ENCODE results near the gene INPPL1.
A peak's percentile ranks its signal among the peaks of the same experiment; 100 is the strongest.

Gene INPPL1

DNA sequence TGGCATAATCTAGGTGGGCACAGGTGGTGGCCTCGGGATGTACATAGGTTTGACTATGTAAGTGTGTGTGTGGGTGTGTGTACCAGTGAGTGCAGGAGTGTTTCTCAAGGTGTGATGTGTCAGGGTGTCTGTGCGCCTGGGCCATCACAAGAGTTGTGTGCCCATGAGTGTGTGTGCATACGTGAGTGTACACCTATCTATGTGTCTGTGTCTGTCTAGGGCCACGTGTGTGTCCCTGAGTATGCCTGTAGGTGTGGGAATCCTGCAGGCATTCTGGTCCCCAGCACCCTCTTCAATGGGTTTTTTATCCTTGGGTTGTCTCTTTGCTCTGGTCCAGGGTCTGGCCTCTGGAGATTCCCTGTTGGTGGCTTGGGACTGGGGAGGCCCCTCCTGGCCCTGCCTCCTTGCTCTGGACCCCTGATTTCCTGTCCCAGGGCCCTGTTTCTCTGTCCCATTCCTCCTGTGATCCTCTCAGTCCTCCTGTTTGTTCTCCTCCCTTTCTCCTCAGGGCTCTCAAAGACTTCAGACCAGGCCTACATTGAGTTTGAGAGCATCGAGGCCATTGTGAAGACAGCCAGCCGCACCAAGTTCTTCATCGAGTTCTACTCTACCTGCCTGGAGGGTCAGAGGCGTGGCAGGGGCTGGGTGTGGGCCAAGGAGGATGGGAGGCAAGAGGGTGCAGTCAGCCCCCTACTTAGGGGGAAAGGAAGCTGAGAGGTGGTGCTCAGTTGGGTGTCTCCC lies 9.4 kb downstream of the INPPL1 start:
- TF ChIP-seq, protein P1, sequence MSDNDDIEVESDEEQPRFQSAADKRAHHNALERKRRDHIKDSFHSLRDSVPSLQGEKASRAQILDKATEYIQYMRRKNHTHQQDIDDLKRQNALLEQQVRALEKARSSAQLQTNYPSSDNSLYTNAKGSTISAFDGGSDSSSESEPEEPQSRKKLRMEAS (IDR thresholded peaks at IDR 0.05; ENCODE audit: low read depth, low read length): no peak
- TF ChIP-seq MYC (IDR thresholded peaks at IDR 0.05; ENCODE audit: low read depth, low read length): no peak
- no peak for TF ChIP-seq POLR2A (IDR thresholded peaks at IDR 0.05; ENCODE audit: extremely low read depth, insufficient read length)
- TF ChIP-seq, protein P2, sequence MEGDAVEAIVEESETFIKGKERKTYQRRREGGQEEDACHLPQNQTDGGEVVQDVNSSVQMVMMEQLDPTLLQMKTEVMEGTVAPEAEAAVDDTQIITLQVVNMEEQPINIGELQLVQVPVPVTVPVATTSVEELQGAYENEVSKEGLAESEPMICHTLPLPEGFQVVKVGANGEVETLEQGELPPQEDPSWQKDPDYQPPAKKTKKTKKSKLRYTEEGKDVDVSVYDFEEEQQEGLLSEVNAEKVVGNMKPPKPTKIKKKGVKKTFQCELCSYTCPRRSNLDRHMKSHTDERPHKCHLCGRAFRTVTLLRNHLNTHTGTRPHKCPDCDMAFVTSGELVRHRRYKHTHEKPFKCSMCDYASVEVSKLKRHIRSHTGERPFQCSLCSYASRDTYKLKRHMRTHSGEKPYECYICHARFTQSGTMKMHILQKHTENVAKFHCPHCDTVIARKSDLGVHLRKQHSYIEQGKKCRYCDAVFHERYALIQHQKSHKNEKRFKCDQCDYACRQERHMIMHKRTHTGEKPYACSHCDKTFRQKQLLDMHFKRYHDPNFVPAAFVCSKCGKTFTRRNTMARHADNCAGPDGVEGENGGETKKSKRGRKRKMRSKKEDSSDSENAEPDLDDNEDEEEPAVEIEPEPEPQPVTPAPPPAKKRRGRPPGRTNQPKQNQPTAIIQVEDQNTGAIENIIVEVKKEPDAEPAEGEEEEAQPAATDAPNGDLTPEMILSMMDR (IDR thresholded peaks at IDR 0.05; ENCODE audit: low read depth, low read length): no peak
- no peak overlapping the region for H3K4me3 ChIP-seq (ENCODE audit: low read depth, low read length)
- DNase-seq (ENCODE audit: low read depth): no peak

DNA sequence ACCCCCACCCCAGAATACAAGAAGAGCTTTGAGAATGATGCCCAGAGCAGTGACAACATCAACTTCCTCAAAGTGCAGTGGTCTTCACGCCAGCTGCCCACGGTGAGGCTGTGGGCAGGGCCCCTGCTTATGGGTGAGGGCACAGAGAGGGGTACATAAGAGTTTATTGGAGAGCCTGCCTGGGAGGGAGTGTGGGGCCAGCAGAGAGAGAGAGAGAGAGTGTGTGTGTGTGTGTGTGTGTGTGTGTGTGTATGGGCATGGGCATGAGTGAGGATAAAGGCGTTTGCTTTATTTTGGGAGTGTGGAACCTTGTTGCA lies 9.9 kb downstream of the INPPL1 start:
- DNase-seq (ENCODE audit: low read depth): peak; percentile 45
- TF ChIP-seq POLR2A (IDR thresholded peaks at IDR 0.05; ENCODE audit: extremely low read depth, insufficient read length) (no peak), MYC (IDR thresholded peaks at IDR 0.05; ENCODE audit: low read depth, low read length) (no peak)
- TF ChIP-seq, protein P1 (IDR thresholded peaks at IDR 0.05; ENCODE audit: low read depth, low read length): no peak
- TF ChIP-seq, protein P2 (IDR thresholded peaks at IDR 0.05; ENCODE audit: low read depth, low read length): no peak
- no peak overlapping the region for H3K4me3 ChIP-seq (ENCODE audit: low read depth, low read length)

DNA sequence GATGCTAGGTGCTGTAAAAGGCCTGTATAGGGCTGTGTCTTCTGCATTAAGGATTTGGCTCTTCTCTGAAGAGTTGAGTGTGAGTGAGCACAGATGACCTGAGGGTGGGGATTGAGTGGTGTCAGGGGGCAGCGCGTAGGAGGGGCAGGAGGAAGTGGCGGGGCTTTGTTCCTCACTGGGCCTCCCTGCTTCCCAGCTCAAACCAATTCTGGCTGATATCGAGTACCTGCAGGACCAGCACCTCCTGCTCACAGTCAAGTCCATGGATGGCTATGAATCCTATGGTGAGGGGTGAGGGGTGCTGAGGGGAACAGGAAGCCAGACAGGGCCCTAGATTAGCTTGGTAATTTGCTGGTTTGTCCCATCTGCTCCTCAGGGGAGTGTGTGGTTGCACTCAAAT lies 10.4 kb downstream of the INPPL1 start:
- H3K4me3 ChIP-seq (ENCODE audit: low read depth, low read length): no peak overlapping the region
- TF ChIP-seq, protein P2 (IDR thresholded peaks at IDR 0.05; ENCODE audit: low read depth, low read length): no peak
- TF ChIP-seq MYC (IDR thresholded peaks at IDR 0.05; ENCODE audit: low read depth, low read length): no peak
- TF ChIP-seq POLR2A (IDR thresholded peaks at IDR 0.05; ENCODE audit: extremely low read depth, insufficient read length): no peak
- TF ChIP-seq, protein P1 (IDR thresholded peaks at IDR 0.05; ENCODE audit: low read depth, low read length): no peak
- no peak for DNase-seq (ENCODE audit: low read depth)

DNA sequence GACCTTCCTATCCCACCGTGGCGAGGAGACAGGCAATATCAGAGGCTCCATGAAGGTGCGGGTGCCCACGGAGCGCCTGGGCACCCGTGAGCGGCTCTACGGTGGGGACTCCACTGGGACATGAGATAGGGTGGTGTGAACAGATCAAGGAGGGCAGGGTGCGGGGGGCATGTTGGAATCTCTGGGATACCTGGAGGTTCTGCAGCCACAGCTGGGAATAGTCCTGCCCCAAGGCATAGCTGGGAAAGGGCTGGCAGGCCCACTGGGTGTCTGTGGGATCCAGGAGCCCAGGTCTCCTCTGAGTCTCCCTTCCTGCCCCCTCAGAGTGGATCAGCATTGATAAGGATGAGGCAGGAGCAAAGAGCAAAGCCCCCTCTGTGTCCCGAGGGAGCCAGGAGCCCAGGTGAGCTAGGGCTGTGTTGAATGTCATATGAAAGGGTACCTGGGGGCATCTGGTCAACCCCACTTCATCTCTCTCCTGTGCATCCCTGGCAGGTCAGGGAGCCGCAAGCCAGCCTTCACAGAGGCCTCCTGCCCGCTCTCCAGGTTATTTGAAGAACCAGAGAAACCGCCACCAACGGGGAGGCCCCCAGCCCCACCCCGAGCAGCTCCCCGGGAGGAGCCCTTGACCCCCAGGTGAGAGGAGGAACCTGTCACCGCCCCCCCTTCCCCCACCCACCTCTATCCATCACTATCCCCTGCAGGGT lies 10.9 kb downstream of the INPPL1 start:
- TF ChIP-seq POLR2A (IDR thresholded peaks at IDR 0.05; ENCODE audit: extremely low read depth, insufficient read length) (no peak), MYC (IDR thresholded peaks at IDR 0.05; ENCODE audit: low read depth, low read length) (no peak)
- TF ChIP-seq, protein P1 (IDR thresholded peaks at IDR 0.05; ENCODE audit: low read depth, low read length): no peak
- TF ChIP-seq, protein P2 (IDR thresholded peaks at IDR 0.05; ENCODE audit: low read depth, low read length): no peak
- H3K4me3 ChIP-seq (ENCODE audit: low read depth, low read length): no peak overlapping the region
- no peak for DNase-seq (ENCODE audit: low read depth)

DNA sequence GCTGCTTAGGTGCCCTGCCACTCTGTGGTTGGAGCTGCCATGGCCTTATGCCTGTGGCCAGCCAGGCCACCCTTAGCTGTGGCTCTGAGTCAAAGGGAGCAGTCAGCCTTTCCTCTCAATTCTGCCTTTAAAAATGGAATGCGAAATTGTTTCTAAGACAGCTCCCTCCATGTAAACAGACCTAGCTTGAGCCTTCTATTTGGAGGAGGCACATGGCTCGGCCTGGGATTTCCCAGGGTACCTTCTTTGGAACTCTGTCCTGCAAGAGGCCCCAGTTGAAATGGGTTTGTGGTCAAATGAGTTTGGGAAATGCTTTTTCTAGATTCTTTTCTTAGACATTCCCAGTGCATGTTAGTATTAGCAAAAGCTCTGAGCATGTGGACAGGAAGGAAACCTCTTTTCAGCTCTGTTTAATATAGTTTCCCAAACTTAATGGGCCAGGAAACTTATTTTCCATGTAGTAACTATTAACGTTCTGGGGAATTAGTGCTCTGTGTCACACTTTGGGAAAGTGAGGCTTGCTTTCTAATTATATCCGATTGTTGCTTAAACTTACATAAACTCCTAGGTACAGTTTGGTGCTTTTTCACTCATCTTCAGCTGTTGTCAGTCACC lies 11.6 kb downstream of the INPPL1 start:
- DNase-seq (ENCODE audit: low read depth): no peak
- TF ChIP-seq POLR2A (IDR thresholded peaks at IDR 0.05; ENCODE audit: extremely low read depth, insufficient read length) (no peak), MYC (IDR thresholded peaks at IDR 0.05; ENCODE audit: low read depth, low read length) (no peak)
- TF ChIP-seq, protein P2 (IDR thresholded peaks at IDR 0.05; ENCODE audit: low read depth, low read length): no peak
- TF ChIP-seq, protein P1 (IDR thresholded peaks at IDR 0.05; ENCODE audit: low read depth, low read length): no peak
- no peak overlapping the region for H3K4me3 ChIP-seq (ENCODE audit: low read depth, low read length)

Measured in NB4 (cell line).